GM21367 (cell line): ENCODE measurements around the gene KCNQ1.
"Not testable (repeated sequence)": the region's sequence is repeated elsewhere in the genome, so short reads cannot be mapped to it uniquely, and the experiment has no call there.

ENCODE experiments used
- ATAC-seq: cut with Tn5 transposase; IDR thresholded peaks from one replicate; pipeline ENCODE4 v1.9.1; 2021; ENCODE audit not compliant: unreplicated experiment

The KCNQ1 gene

DNA sequence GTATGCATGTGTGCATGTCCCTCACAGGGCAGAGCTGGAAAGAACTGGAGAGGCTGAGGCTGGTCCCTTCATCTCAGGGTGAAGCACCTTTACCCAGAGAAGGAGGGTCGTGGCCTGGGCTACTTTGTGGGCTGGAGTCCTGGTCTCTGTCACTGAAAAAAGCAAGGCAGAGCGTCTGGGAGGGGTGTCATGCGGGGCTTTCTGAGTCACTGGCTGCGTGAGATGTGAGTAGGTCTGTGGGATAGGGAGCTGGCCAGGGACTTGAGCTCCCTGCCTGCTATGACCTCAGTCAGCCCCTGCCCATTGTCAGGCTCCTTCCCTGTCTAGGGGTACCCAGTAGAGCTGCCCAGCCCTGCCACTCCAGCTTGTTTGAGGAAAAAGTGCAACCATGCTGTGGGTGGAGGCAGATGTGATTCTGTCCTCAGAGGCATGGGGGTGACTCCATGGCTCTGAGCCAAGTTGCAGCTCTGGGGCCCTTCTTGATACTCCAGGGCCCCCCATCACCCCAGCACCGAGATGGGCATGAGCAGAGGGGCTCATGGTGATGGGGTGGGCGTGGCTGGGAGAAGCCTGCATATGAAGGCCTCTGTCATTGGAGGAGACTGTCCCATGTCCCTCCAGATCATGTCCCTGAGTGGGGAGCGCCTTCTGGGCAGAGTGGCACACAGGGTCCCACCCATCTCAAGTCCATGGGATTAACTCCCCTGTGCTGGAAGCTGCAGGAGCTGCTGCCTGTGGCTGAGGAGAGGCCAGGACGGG lies 27.8 kb downstream of the KCNQ1 start:
- no peak for ATAC-seq

DNA sequence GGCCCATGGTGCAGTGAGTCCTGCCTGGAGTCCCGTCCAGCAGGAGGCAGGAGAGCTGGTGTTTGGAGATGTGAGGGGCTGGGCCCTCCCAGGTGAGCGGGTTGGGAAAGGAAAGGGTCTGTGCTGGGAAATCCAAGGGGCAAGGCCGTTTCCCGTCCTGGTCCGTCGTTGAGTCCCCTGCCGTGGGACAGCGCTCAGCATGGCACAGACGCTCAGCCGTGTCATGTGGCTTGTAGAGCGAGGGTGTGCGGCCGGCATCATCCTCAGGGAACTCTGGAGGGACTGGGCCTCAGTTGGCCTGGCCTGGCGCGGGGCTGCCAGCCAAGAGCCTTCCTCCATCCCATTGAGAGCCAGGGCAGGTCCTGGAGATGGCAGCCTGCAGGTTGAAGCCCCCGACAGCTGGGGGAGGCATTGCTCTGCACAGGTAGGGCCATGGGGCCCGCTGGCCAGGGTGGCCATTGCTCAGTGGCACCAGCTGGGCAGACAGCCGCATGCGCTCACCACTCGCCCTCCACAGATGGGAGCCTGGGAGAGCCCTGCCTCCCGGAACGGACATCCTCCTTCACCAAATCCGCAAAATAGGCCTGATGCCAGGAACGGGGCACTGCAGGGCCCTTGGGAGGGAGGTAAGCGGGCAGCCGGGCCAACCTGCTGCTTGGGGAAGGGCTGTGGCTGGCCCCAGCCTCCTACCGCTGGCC lies 28.7 kb downstream of the KCNQ1 start:
- no peak for ATAC-seq

DNA sequence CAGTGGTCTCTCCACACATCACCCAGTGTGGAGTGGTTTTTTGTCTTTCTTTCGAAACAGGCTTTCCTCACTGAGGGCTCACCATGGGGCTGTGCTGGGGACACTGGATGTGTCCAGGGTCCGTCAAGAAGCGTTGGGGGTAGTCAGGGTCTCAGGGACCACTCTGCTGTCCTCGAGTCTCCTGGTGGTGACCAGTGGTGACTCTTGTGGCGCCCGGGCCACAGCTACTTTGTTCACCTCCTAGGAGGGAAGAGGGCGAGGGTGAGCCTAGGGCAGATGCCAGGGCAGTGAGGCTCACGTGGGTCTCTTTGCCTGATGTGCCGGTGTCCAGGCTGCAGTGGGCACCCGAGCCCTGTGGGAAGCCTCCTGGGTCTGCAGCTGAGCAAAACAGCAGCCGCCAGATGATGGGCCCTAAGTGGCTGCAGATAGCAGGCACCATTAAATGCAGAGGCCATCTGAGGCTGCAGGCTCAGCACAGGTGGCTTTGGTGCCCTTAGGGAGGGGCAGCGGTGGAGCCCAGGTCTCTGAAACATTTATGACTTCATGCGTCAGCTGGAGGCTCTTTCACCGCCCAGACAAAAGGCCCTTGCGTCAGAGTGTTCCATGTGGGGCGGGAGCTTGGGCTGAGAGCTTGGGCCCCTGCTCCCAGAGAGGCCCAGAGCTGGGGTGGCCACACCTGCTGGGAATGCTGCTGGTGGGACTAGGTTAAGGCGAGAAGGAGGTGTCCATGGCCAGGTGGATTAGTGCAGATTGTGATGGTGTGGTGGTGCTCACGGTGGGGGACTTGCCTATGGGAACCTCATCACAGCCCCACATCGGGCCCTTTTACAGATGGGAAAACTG lies 29.5 kb downstream of the KCNQ1 start:
- no peak for ATAC-seq

DNA sequence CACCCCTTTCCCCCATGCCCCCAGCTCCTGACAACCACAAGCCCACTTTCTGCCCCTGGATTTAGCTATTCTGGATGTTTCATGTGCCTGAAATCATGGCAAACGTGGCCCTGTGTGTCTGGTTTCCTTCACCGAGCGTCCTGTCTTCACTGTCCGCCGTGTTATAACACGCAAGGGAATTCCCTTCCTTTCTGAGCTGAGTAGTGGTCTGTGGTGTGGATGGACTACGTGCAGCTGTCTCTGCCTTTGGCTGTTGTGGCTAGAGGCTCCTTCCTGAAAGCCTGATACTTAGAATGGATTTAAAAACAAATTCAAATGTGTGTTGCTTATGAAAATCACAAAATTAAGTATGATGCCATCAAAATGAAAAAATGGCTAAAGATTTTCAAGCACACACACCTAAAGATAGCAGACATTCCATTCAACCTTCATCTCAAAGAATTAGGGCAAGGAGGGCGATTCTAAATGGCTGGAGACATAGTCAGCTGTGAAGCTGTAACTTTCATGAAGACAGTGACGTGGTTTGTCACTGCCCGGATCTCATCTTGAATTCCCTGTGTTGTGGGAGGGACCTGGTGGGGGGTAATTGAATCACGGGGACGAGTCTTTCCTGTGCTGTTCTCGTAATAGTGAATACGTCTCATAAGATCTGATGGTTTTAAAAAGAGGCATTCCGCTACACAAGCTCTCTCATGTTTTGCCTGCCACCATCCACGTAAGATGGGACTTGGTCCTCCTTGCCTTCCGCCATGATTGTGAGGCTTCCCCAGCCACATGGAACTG lies 30.5 kb downstream of the KCNQ1 start:
- no peak for ATAC-seq

DNA sequence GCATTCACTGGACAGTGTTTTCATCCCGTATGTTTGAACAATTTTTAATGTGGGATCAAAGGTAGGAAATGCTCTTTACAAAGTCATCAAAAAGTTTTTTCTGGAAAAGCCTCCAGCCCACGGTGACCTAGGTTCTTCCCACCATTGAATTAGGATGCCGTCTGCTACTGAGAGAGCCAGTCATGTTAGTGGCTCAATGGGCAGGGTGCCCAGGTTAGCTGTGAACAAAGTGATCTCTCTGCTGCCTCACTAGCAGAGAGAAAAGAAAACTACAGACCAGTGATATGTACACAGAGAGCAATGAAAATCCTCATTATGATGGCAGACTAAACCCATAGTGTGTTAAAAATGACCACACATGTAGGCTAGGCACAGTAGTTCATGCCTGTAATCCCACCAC lies 32.4 kb downstream of the KCNQ1 start:
- no peak for ATAC-seq

DNA sequence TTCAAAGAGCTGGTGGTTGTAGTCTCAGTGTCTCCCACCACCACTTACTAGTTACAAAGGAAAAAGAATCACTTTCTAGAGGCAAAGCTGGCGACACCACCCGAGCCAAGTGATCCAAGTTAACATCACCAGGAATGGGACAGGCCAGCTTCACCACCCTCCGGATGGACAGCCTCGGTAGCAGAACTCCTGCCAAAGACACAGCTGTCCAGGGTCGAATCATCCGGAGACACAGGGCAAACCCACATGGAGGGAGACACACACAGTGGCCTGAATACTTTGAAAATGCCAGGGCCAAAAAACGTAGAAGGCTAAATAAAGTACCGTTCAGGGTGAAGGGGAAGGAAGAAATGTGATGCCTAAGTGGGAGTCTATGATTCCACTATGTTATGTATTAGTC lies 33.1 kb downstream of the KCNQ1 start:
- ATAC-seq = no peak

DNA sequence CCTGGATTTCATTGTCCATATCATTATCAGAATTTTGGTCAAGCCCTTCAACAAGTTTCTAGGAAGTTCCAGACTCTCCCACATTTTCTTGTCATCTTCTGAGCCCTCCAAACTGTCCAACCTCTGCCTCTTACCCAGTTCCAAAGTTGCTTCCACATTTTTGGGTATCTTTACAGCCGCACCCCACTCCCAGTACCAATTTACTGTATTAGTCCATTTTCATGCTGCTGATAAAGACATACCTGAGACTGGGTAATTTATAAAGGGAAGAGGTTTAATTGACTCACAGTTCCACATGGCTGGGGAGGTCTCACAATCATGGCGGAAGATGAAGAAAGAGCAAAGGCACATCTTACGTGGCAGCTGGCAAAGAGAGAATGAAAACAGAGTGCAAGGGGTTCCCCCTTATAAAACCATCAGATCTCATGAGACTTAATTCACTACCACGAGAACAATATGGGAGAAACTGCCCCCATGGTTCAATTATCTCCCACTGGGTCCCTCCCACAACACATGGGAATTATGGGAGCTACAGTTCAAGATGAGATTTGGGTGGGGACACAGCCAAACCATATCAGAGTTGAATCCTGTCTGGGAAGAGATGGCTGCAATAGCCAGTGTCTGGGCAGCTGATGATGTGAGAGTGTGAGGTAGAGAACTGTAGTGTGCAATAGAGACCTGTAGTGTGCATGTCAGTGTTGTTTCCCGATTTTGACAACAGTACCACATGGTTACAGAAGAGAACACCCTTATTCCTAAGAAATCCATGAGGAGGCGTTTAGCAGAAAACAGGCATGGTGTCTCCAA lies 35.5 kb downstream of the KCNQ1 start:
- ATAC-seq = not testable (repeated sequence)

DNA sequence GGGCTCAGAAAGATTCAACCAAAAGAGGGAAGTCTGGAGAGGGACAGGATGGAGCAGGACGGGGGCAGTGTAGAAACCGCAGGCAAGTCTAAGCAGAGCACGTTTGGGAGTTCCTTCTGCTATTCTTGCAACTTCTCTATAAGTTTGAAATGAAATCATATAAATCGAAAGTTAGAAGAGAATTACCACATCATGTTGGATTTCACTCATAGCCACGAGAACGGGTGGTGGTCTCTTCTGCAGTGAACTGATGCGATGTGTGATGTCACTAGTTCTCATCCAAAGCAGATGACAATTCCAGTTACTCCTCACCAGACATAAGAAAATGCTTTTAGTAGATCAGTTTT lies 36.0 kb downstream of the KCNQ1 start:
- no peak for ATAC-seq

DNA sequence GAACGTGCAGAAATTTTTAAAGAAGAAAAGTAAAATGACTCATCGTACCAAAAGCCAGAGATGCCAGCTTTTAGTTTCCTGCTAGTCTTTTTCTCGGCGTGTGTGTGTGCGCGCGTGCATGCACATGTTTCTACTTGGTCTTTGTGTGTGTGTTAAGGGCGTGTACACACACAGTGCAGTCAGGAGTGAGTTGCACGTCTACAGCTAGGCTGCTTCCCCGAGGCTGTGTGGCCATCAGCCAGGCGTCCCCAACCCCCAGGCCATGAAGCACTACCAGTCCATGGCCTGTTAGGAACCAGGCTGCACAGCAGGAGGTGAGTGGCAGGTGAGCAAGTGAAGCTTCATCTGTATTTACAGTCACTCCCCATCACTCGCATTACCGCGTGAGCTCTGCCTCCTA lies 36.4 kb downstream of the KCNQ1 start:
- no peak for ATAC-seq

DNA sequence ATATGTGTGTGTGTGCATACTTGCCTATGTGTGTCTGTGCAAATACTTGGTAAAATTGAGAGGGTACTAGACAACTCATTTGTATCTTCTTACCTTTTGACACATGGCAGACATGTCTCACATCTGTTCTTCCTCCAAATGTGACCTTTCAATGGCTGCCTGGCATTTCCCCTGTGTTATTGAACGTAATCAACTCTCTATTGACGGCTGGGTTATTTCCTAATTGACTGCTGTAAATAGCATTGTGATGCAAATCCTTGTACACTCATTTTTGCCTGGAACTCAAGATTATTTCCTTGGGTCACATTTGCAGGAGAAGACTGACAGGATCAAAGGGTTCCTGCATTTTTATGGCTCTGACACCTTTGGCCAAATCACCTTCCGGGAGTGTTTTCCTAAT lies 37.4 kb downstream of the KCNQ1 start:
- no peak for ATAC-seq

DNA sequence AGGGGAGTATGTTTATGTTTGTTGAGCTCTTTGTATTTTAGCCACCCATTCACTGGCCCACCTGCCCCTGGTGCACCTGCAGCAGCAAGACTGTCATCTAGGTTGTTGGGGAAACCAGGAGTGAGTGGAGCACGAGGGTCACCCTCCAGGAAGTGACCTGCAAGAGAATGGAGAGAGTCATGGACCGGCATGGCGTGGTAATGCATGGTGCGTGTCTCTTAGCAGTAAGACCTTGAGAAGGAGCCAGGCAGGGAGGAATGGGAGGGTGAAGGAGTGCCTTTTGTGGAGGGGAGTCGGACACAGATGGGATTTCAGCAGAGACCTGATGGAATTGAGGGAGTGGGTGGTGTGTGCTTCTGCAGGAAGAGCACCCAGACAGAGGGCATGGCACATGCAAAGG lies 37.9 kb downstream of the KCNQ1 start:
- no peak for ATAC-seq

DNA sequence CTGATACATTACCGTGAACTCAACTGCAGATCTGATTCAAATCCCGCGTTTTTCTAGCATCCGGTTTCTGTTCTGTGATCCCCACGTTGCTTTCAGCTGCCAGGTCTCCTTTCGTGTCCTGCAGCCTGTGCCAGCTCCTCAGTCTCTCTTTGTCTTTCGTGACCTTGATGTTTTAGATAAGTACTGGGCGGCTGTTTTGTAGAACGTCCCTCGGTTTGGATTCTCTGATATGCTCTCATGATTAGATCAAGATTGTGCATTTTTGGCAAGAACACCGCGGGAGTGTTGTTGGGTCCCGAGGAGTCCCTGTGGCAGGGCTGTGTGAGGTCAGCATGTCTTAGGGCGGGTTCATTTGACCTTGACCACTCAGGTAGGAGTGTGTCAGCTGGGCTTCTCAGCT lies 38.6 kb downstream of the KCNQ1 start:
- no peak for ATAC-seq

DNA sequence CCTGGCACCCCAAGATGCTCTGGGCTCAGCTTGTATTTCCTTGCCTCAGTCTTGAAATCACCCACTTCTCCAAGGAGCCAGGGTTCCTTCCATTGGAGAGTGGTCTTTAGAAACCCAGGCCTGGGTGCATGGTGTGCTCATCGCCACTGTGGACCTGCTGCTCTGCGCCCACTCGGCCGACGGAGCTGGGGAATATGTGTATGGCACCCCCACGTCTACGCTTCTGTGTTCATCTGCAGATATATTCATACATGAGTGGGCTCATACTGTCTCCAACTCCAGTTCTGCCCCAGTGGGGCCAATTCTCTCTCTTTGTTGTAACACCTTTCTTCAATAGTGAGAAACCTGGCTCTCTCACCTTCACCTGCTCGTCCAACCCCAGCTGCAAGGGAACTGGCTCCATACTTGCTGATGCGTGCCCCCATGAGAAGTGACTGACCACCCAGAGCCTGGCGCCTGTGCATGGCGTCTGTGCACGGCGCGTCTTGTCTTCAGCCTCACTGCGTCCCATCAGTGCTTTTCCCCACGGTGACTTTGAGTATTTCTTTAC lies 39.8 kb downstream of the KCNQ1 start:
- ATAC-seq = no peak

DNA sequence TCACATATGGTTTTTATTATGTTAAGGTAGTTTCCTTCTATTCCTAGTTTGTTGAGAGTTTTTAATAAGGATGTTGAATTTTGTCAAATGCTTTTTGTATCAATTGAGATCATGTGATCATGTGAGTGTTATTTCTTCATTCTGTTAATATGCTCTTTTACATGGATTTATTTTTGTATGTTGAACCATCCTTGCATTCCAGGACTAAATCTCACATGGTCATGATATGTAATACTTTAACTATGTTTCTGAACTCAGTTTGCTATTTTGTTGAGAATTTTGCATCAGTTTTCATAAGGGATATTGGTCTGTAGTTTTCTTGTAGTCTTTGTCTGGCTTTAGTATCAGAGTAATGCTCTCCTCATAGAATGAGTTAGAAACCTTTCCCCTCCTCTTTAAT lies 43.2 kb downstream of the KCNQ1 start:
- no peak for ATAC-seq

DNA sequence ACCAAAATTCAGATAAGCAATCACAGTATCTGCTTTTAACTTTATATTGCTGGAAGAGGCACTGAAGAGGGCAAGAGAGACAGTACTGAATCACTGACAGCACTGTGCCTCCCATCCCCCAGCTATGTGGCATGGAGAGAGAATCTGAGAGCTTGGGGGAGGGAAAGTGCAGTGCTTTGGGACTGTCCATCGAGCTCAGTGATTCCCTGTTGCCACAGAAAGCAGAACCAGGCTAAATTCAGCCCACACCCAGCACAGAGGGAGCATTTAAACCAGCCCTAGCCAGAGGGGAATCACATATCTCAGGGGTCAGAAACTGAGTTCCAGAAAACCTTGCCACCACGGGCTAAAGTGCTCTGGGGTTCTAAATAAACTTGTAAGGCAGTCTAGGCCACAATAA lies 44.3 kb downstream of the KCNQ1 start:
- ATAC-seq = no peak

DNA sequence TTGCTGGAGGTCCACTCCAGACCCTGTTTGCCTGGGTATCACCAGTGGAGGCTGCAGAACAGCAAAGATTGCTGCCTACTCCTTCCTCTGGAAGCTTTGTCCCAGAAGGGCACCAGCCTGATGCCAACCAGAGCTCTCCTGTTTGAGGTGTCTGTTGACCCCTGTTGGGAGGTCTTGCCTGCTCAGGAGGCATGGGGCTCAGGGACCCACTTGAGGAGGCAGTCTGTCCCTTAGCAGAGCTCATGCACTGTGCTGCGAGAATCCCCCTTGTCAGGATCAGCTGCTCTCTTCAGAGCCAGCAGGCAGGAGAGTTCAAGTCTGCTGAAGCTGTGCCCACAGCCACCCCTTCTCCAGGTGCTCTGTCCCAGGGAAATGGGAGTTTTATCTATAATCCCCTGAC lies 53.1 kb downstream of the KCNQ1 start:
- not testable (repeated sequence) for ATAC-seq

DNA sequence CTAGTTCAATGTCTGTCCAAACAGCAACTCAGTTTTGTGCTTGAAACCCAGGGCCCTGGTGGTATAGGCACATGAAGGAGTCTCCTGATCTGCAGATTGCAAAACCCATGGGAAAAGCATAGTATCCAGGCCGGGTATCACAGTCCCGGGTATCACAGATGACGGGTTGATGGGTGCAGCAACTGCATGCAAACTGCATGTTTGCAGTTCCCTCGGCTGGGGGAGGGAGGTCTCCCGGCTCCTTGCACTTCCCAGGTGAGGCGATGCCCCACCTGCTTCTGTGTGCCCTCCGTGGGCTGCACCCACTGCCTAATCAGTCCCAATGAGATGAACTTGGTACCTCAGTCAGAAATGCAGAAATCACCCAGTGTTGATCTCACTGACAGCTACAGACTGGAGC lies 53.9 kb downstream of the KCNQ1 start:
- no peak for ATAC-seq

DNA sequence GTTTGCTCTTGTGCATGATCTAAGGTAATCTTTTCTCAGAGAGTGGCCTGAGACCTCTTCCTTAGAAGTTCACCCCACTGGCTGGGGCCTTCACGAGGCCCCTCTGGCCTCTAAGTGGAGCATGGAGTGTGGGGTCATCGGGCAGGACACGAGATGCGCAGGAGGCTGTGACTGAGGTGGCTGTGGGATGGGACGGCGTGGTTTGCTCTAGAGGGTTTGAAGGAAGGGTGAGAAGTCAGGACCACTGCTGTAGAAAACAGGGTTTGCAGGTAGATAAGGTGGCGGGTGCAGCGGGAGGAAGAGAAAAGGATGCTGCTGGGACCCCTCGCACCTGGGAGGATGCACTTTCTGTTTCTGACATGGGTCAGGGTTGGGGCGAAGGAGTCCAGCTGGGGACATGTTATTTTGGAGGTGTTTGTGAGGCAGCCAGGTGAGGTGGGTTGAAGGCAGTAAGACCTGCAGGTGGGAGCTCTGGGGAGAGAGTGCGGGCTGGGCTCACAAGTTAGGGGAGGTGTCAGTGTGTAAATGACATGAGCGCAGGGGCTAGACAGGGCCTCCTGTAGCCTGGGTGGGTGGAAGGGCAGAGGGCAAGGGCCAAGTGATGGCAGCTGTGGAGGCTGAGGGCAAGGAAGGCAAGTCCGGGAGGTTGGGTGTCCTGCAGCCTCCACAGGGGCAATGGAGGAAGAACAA lies 62.5 kb downstream of the KCNQ1 start:
- no peak for ATAC-seq

DNA sequence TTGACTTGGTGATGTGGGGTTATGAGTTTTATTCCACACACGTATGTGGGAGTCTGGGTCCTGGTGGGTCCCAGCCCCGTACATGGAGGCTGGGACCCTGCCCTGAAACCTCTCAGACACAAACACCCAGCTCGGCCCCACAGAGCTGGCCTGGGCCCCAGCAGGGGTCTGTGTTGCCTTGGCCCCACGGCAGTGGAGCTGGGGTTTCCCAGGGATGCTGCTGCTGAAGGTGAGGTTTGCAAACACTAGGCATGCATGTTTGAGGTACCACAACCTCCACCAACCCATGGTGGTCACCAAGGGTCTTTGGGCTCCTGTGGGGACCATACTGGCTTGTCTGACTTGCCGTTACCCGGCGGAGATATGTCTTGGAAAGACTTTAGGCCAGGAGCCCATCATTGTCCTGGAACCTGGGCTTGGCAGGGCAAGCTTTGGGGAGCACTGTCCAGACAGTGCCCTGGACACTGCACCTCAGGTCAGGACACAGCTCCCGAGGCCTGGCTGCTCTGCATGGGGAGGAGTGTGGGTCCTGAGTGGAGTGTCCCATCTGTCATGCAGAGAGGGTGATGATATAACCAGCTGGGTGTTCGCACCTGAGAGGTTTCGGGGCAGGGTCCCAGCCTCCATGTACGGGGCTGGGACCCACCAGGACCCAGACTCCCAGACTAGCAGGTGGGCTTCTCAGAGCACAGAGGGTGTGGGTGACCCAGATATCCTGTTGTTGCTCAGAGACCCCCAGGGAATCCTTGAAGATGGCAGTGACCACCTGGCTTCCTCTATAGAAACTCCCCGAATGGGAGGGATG lies 63.3 kb downstream of the KCNQ1 start:
- ATAC-seq = no peak
